Measurements from ENCODE around the gene RPP38. TPM values are rescaled to one million over a fixed set of nuclear protein-coding genes. Genes with fewer than 3 reads are reported as not detected.

The RPP38 gene
- total and polyA plus RNA-seq, 2 of the 13 experiments (the other 11 are each of a cell fraction or from before 2014, with no cell fraction given) = 11.7 to 16.4 TPM

- no peak for TF ChIP-seq ZNF407 (CRISPR knock-in tag; IDR thresholded peaks at IDR 0.05; ENCODE audit: not compliant biosample characterization)
- TF ChIP-seq MXD4 (CRISPR knock-in tag; IDR thresholded peaks at IDR 0.05) = peak; percentile 74; the same call in 1 of the 2 replicates
- TF ChIP-seq FOXM1 (CRISPR knock-in tag; IDR thresholded peaks at IDR 0.05) = no peak
- TF ChIP-seq ZNF780A (CRISPR knock-in tag; IDR thresholded peaks at IDR 0.05) = no peak
- no peak for TF ChIP-seq NR1H2 (CRISPR knock-in tag; IDR thresholded peaks at IDR 0.05; ENCODE audit: borderline replicate concordance, low read depth)
- no peak for TF ChIP-seq NR3C1 (CRISPR knock-in tag; IDR thresholded peaks at IDR 0.05)
- TF ChIP-seq EEA1 (CRISPR knock-in tag; IDR thresholded peaks at IDR 0.05; ENCODE audit: borderline replicate concordance) = peak; percentile 26; the same call in 1 of the 2 replicates
- no peak for TF ChIP-seq ATF7 (IDR thresholded peaks at IDR 0.05)
- no peak for TF ChIP-seq ATF7 (CRISPR knock-in tag; IDR thresholded peaks at IDR 0.05)
- no peak; the same call in 1 of the 2 replicates for TF ChIP-seq KAT8 (CRISPR knock-in tag; IDR thresholded peaks at IDR 0.05)
- TF ChIP-seq TRIM22 (IDR thresholded peaks at IDR 0.05) = no peak
- no peak for TF ChIP-seq TCF12 (IDR thresholded peaks at IDR 0.05)
- 0 out of 2 replicates have a peak, but pooled peaks have one; percentile 27 for TF ChIP-seq TCF12 (CRISPR knock-in tag; IDR thresholded peaks at IDR 0.05)
- no peak for TF ChIP-seq POLR2AphosphoS2 (IDR thresholded peaks at IDR 0.05; ENCODE audit: low read depth, low read length)
- TF ChIP-seq ZNF567 (CRISPR knock-in tag; IDR thresholded peaks at IDR 0.05; ENCODE audit: borderline replicate concordance) = no peak
- TF ChIP-seq GTF3A (CRISPR knock-in tag; conservative IDR thresholded peaks at IDR 0.05) = no peak
- no peak for TF ChIP-seq ZNF644 (CRISPR knock-in tag; IDR thresholded peaks at IDR 0.05; ENCODE audit: low read depth)
- no peak for TF ChIP-seq ZBTB21 (CRISPR knock-in tag; IDR thresholded peaks at IDR 0.05)
- TF ChIP-seq GLI4 (CRISPR knock-in tag; IDR thresholded peaks at IDR 0.05; ENCODE audit: borderline replicate concordance) = no peak
- no peak for TF ChIP-seq ZNF264 (CRISPR knock-in tag; IDR thresholded peaks at IDR 0.05)
- TF ChIP-seq THYN1 (CRISPR knock-in tag; IDR thresholded peaks at IDR 0.05; ENCODE audit: borderline replicate concordance, low read depth) = no peak
- TF ChIP-seq ELF4 (CRISPR knock-in tag; IDR thresholded peaks at IDR 0.05; ENCODE audit: borderline replicate concordance) = no peak
- no peak for TF ChIP-seq ZNF572 (CRISPR knock-in tag; IDR thresholded peaks at IDR 0.05)
These were observed 8.5 kb upstream of the RPP38 start, which contains the start of gene ACBD7 (continued) for GRCh38 chr10:15088428-15089261.
